ENCODE measurements around the gene ZNF655.
"Not testable (repeated sequence)": the region's sequence is repeated elsewhere in the genome, so short reads cannot be mapped to it uniquely, and the experiment has no call there.

The ZNF655 gene, protein sequence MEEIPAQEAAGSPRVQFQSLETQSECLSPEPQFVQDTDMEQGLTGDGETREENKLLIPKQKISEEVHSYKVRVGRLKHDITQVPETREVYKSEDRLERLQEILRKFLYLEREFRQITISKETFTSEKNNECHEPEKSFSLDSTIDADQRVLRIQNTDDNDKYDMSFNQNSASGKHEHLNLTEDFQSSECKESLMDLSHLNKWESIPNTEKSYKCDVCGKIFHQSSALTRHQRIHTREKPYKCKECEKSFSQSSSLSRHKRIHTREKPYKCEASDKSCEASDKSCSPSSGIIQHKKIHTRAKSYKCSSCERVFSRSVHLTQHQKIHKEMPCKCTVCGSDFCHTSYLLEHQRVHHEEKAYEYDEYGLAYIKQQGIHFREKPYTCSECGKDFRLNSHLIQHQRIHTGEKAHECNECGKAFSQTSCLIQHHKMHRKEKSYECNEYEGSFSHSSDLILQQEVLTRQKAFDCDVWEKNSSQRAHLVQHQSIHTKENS

GRCh38 chr7:99558306-99559174, at the start of gene ZNF655:
TSS of gene ZNF655 (plus strand) at chr7:99558642. CDS start at chr7:99560560, 1,918 bp downstream.
- peak; percentile 82 for DNase-seq (ENCODE audit: low read depth)

DNA sequence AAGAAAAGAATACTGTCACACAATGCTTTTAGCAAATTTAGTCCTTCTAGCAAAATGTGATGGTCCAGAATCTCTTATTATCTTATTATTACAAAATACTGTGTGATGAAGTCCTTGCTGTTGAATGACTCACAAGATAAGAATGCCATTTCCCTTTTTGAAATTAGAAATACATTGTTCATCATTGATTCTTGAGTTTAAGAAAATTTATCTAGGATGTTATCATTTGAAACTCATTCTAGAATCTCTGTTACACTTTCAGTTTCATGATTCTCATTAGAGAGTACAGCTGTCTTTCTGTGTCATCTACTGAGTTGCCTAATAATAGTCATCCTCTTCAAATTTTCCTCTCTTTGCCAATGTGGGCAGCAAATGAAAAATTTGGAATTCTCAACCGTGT, 44.4 kb upstream of the ZNF655 start:
- DNase-seq (ENCODE audit: low read depth) = no peak

DNA sequence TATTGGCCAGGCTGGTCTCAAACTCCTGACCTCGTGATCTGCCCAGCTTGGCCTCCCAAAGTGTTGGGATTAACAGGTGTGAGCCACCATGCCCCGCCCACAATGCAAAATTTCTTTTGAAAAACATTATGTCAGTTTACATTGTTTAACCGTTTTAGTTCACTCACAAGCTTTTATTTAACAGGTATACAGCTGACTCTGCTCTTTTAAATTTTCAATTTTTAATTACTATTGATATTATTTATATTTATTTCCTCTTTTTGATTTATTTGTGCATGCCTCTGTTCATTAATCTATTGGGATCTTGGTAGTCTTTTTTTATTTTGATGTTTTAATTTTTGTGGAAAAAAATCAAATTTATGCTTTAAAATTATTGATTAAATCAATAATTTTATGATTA, 37.0 kb upstream of the ZNF655 start:
- no peak for DNase-seq (ENCODE audit: low read depth)

DNA sequence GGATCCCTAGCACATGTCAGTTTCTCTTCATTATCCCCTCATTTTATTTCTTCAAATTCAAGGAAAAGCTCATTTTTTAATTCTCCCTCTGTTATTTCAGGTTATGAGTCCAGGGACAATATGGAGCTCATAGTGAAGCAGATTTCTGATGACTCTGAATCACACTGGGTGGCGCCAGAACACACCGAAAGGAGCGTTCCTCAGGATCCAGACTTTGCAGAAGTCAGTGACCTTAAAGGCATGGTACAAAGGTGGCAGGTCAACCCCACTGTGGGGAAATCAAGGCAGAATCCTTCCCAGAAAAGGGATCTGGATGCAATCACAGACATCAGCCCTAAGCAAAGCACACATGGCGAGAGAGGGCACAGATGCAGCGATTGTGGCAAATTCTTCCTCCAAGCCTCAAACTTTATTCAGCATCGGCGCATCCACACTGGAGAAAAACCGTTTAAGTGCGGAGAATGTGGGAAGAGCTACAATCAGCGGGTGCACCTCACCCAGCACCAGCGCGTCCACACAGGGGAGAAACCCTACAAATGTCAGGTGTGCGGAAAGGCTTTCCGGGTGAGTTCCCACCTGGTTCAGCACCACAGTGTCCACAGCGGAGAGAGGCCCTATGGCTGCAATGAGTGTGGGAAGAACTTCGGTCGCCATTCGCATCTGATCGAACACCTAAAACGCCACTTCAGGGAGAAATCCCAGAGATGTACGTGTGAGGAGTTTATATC, 32.6 kb upstream of the ZNF655 start:
- no peak for DNase-seq (ENCODE audit: low read depth)

DNA sequence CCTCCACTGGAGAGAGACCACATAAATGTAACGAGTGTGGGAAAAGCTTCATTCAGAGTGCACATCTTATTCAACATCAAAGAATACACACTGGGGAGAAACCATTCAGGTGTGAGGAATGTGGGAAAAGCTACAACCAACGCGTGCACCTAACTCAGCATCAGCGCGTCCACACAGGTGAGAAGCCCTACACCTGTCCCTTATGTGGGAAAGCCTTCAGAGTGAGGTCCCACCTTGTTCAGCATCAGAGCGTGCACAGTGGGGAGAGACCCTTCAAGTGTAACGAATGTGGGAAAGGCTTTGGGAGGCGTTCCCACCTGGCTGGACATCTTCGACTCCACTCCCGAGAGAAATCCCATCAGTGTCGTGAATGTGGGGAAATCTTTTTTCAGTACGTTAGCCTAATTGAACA, 27.1 kb upstream of the ZNF655 start:
- no peak for DNase-seq (ENCODE audit: low read depth)

- no peak for DNase-seq (ENCODE audit: low read depth)
Observed at GRCh38 chr7:99535667-99536066, 22.8 kb upstream of the ZNF655 start.

- DNase-seq (ENCODE audit: low read depth) = no peak
Observed at GRCh38 chr7:99539213-99539811, 19.1 kb upstream of the ZNF655 start.

DNA sequence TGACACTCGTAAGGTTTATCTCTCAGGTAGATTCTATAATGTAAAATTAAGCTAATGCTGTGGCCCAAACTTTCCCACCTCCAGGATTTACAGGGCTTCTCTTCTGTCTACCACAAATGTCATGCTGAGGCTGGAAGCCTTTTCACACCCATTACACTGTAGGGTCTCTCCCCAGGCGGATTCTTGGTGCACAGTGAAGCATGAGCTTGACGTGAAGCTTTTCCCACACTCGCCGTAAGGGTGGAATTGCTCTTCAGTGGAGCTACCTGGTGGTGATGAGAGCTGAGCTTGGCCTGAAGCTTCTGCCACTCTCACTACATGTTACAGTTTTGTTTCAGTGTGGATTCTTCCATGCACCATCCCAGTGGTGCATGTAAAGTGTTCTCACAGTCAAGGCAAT, 17.9 kb upstream of the ZNF655 start:
- DNase-seq (ENCODE audit: low read depth) = no peak

DNA sequence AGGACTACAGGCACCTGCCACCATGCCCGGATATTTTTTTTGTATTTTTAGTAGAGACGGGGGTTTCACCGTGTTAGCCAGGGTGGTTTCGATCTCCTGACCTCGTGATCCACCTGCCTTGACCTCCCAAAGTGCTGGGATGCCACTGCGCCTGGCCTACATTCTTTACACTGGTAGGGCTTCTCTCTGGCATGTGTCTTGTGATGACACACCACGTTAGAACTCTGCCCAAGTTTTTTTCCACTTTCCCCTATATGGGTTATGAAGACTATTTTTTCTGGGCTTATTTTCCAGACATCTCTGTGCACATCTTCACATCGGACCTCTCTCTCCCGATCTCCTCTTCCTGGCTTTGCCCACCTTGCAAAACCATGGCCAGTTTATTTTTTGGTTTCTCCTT, 17.2 kb upstream of the ZNF655 start:
- DNase-seq (ENCODE audit: low read depth) = no peak

DNA sequence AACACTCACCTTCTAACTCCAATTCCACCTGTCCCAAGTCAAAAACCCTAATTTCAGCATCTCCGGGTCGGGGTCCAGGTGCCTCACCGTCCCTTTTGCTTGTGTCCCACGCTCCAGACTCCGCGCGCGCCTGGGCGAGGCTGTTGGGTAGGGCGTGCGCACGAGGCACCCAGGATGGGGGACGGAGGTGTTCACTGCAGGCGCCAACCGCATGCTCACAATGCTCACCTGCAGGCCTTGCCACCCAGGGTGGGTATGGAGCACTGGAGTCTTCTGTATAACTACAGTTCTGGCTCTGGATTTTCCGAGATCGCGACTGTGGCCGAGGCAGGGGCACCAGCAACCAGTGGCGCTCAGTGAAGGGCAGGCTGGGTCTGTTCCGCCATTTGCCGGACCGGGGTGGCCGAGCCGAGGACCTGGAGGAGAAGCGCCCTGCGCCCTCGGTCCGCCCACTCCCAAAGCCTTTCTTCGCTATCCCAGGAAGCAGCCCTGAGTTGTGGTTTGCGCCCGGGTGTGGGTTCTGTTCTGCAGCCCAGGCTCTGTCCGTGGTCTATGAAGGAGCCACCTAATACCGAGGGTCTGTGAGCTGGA, 15.3 kb upstream of the ZNF655 start:
- no peak for DNase-seq (ENCODE audit: low read depth)

DNA sequence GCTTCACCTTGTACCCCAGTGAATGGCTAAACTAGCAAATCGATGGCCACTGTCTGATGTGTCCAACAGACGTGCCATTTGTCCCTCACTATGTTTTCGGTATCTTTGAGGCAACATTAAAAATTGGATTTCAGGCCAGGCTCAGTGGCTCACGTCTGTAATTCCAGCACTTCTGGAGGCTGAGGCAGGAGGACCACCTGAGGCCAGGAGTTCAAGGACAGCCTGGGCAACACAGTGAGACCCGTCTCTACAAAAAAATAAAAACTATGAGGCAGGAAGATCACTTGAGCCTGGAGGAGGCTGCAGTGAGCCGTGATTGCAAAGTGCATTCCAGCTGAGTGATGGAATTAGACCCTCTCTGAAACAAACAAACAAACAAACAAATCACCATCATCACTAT, 14.5 kb upstream of the ZNF655 start:
- DNase-seq (ENCODE audit: low read depth) = no peak

- DNase-seq (ENCODE audit: low read depth) = not testable (repeated sequence)
Observed at GRCh38 chr7:99545308-99545707, 13.1 kb upstream of the ZNF655 start.

DNA sequence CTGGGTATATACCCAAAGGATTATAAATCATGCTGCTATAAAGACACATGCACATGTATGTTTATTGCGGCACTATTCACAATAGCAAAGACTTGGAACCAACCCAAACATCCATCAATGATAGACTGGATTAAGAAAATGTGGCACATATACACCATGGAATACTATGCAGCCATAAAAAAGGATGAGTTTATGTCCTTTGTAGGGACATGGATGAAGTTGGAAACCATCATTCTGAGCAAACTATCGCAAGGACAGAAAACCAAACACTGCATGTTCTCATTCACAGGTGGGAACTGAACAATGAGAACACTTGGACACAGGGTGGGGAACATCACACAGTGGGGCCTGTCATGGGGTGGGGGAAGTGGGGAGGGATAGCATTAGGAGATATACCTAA, 8.9 kb upstream of the ZNF655 start:
- DNase-seq (ENCODE audit: low read depth) = not testable (repeated sequence)

GRCh38 chr7:99551334-99551733, 7.1 kb upstream of the ZNF655 start:
- no peak for DNase-seq (ENCODE audit: low read depth)

DNA sequence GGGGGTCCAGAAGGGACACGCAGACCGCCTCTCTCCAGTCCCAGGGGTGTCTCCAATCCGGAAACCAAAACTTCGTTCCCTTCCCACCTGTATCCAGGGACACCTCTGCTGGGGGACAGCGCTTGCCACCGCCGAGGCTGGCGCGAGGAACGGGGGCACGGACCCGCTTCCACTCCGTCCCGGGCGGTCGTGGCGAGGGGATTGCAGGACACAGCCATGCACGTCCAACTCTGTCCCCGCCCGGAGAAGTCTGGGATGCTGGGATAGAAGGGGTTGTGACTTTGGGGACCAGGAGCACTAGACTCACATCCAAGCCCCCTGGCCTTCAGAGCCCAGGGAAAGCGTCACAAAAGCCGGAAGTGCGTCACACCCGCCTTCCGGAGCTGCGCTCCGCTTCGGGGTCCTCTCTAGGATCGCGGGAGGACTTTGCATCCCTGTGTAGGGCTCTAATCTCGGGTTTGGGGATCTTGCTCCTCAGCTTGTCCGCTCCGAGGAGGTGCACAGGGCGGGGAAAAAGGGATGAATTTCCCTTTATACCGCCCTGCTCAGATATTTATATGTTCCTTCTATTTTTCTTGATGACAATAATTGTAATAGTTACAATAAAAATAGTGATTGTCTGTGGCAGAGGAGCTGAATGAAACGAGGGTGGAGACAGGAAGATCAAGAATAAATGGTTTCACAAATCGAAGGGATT, 6.5 kb upstream of the ZNF655 start, which contains the start of gene FAM200A:
Gene FAM200A, minus strand, starts transcription at position 348 of the 697 bp plus-strand sequence. CDS start 3,707 bp downstream, outside the sequence.
- DNase-seq (ENCODE audit: low read depth) = peak; percentile 79

DNA sequence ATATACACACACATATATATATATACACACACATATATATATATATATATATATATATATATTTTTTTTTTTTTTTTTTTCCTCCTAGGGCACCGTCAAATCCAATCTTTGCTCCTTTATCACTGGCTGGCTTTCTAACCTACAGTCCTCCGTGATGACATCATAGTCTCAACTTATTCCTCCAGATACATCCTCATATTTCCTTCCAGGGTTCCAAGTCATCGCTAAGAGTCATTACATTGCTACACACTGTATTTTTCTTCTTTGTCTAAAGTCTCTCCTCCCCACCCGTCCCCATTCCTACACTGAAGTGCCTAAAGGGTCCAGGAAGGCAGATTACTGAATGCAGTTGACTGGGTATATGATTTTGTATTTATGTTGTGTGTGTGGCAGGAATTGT, 5.4 kb upstream of the ZNF655 start:
- no peak for DNase-seq (ENCODE audit: low read depth)

DNA sequence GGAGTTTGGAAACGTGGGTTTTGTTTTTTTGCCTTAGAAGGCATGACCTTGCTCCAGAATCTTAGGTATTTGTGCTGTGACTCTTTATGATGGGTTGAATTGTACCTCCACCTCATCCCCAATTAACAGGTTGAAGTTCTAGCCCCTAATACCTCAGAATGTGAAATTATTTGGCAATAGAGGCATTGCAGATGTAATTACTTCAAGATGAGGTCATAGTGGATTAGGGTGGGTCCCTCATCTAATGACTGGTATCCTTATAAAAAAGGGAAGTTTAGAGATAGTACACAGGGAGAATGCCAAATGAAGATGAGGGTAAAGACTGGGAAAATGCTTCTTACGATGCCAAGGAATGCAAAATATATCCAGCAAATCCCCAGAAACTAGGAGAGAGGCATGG, 3.5 kb upstream of the ZNF655 start:
- no peak for DNase-seq (ENCODE audit: low read depth)

DNA sequence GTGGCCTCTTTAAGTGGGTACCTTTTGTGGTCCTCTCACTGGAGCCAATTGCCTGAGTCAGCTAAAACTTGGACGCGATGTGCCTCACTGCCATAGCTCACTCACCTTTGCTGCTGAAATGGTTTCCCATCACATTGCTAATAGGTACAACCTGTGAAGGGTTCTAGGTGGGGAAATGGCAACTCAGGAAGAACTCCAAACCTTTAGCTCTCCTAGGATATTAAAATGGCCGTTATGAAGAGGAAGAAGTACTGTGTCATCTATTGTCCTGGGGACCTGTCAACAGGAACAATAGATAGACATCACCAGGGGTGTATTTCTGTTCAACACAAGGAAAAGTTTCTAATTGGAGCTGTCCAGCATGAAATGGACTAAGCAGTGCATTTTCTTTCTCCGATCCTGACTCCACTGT, 1.2 kb upstream of the ZNF655 start:
- DNase-seq (ENCODE audit: low read depth) = no peak

DNA sequence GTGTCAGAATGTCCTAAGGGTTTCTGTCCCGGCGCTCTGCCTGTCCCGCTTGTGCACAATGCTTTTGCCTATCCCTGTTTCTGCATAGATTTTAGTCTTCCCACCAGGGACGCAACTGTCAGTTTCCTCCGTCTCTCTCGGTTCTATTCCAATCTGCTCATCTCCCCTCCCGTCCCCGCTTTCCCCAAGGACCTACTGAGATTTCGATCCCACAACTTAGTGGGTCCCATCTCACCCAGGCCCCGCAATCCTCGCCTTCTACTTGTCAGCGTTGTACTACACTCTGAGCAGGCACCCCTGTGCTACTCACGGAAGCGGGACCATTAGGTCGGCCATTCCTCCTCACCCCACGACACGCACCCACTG, 519 bp upstream of the ZNF655 start:
- no peak for DNase-seq (ENCODE audit: low read depth)

- no peak for DNase-seq (ENCODE audit: low read depth)
Observed at GRCh38 chr7:99559175-99559915, 903 bp downstream of the ZNF655 start.

All from activated T-helper 9 cell treated with anti-CD3 and anti-CD28 coated beads, Interleukin-2, amount 50 U/mL, for 16 hours (primary cell).